ENCODE results near the gene TADA2B.

The TADA2B gene

GRCh38 chr4:7021355-7021754, 21.8 kb upstream of the TADA2B start:
- Histone ChIP-seq H2AFZ (ENCODE audit: low read length) (no peak overlapping the region), H3K4me2 (ENCODE audit: low read depth, low read length, poor library complexity, severe bottlenecking) (no peak overlapping the region), H3K4me1 (ENCODE audit: insufficient read depth, low read length, poor library complexity, severe bottlenecking) (no peaks in the 10 kb centered on the region), H3K4me3 (ENCODE audit: low read length, poor library complexity, severe bottlenecking) (no peak overlapping the region), H3K79me2 (ENCODE audit: insufficient read depth, low read length) (no peaks in the 10 kb centered on the region), H3F3A (ENCODE audit: low read depth) (no peaks in the 10 kb centered on the region), H4K20me1 (ENCODE audit: insufficient read depth, low read length, poor library complexity, severe bottlenecking) (no peaks in the 10 kb centered on the region), H3K27me3 (ENCODE audit: insufficient read depth, low read length, poor library complexity, severe bottlenecking) (no peaks in the 10 kb centered on the region), H3K9me3 (ENCODE audit: insufficient read depth, low read depth, low read length) (no peaks in the 10 kb centered on the region), H3K9me2 (replicated peaks; ENCODE audit: low read depth, low read length) (no peaks in the 10 kb centered on the region), H3K9ac (ENCODE audit: low read depth, low read length, poor library complexity, severe bottlenecking) (no peak overlapping the region), H3K36me3 (ENCODE audit: insufficient read depth, low read length) (peaks cover 32% of the 10 kb centered on the region; the same call in 1 of the 2 replicates)
- no peak for TF ChIP-seq CTCF (conservative IDR thresholded peaks at IDR 0.05; ENCODE audit: low read length)
- TF ChIP-seq EZH2phosphoT487 (IDR thresholded peaks at IDR 0.05; ENCODE audit: borderline replicate concordance), result no peak

- Histone ChIP-seq H3K27me3 (ENCODE audit: insufficient read depth, low read length, poor library complexity, severe bottlenecking) (no peaks in the 10 kb centered on the region), H3F3A (ENCODE audit: low read depth) (no peaks in the 10 kb centered on the region), H3K9me2 (replicated peaks; ENCODE audit: low read depth, low read length) (no peaks in the 10 kb centered on the region), H2AFZ (ENCODE audit: low read length) (no peak overlapping the region), H4K20me1 (ENCODE audit: insufficient read depth, low read length, poor library complexity, severe bottlenecking) (no peaks in the 10 kb centered on the region), H3K9ac (ENCODE audit: low read depth, low read length, poor library complexity, severe bottlenecking) (no peak overlapping the region), H3K79me2 (ENCODE audit: insufficient read depth, low read length) (no peaks in the 10 kb centered on the region), H3K9me3 (ENCODE audit: insufficient read depth, low read depth, low read length) (no peaks in the 10 kb centered on the region), H3K36me3 (ENCODE audit: insufficient read depth, low read length) (peaks cover 28% of the 10 kb centered on the region; the same call in 1 of the 2 replicates), H3K4me3 (ENCODE audit: low read length, poor library complexity, severe bottlenecking) (no peak overlapping the region), H3K4me2 (ENCODE audit: low read depth, low read length, poor library complexity, severe bottlenecking) (no peak overlapping the region), H3K4me1 (ENCODE audit: insufficient read depth, low read length, poor library complexity, severe bottlenecking) (no peaks in the 10 kb centered on the region)
- no peak for TF ChIP-seq CTCF (conservative IDR thresholded peaks at IDR 0.05; ENCODE audit: low read length)
- no peak for TF ChIP-seq EZH2phosphoT487 (IDR thresholded peaks at IDR 0.05; ENCODE audit: borderline replicate concordance)
Measured at GRCh38 chr4:7021930-7022664, 21.1 kb upstream of the TADA2B start.

GRCh38 chr4:7023486-7023885, 19.7 kb upstream of the TADA2B start:
- Histone ChIP-seq H3K27me3 (ENCODE audit: insufficient read depth, low read length, poor library complexity, severe bottlenecking) (no peaks in the 10 kb centered on the region), H3K4me1 (ENCODE audit: insufficient read depth, low read length, poor library complexity, severe bottlenecking) (no peaks in the 10 kb centered on the region), H3K9me3 (ENCODE audit: insufficient read depth, low read depth, low read length) (no peaks in the 10 kb centered on the region), H3K4me2 (ENCODE audit: low read depth, low read length, poor library complexity, severe bottlenecking) (no peak overlapping the region), H3K79me2 (ENCODE audit: insufficient read depth, low read length) (no peaks in the 10 kb centered on the region), H3K36me3 (ENCODE audit: insufficient read depth, low read length) (peaks cover 39% of the 10 kb centered on the region; the same call in 1 of the 2 replicates), H3K9me2 (replicated peaks; ENCODE audit: low read depth, low read length) (no peaks in the 10 kb centered on the region), H3K9ac (ENCODE audit: low read depth, low read length, poor library complexity, severe bottlenecking) (no peak overlapping the region), H3K4me3 (ENCODE audit: low read length, poor library complexity, severe bottlenecking) (no peak overlapping the region), H3F3A (ENCODE audit: low read depth) (no peaks in the 10 kb centered on the region), H4K20me1 (ENCODE audit: insufficient read depth, low read length, poor library complexity, severe bottlenecking) (no peaks in the 10 kb centered on the region), H2AFZ (ENCODE audit: low read length) (no peak overlapping the region)
- TF ChIP-seq CTCF (conservative IDR thresholded peaks at IDR 0.05; ENCODE audit: low read length) (no peak), EZH2phosphoT487 (IDR thresholded peaks at IDR 0.05; ENCODE audit: borderline replicate concordance) (no peak)

All from Loucy (cell line).